GM06990 (cell line): ENCODE measurements around the gene RND3.

Source experiments
- DNase-seq: peaks from one replicate; pipeline ENCODE4 v3.0.0-alpha.2; 2011; ENCODE audit not compliant: insufficient read length; ENCODE audit errors: extremely low read depth
- H3K27me3 ChIP-seq: replicated peaks from 2 replicates; pipeline ENCODE4 v1.6.0; 2011; ENCODE audit warnings: low read length; ENCODE audit not compliant: control insufficient read depth, insufficient read depth
- H3K36me3 ChIP-seq: 2 replicates; pipeline ENCODE4 v1.5.1; 2011; ENCODE audit warnings: low read length; ENCODE audit not compliant: control insufficient read depth, insufficient read depth
- H3K4me3 ChIP-seq: replicated peaks from 2 replicates; pipeline ENCODE4 v1.5.1; 2011; ENCODE audit warnings: low read depth, mild to moderate bottlenecking, control low read depth, low read length
- TF ChIP-seq, protein P1 (sequence below): IDR thresholded peaks from 2 replicates; pipeline ENCODE4 v1.5.1; 2011; ENCODE audit warnings: low read length, control low read depth, mild to moderate bottlenecking, inconsistent platforms; ENCODE audit not compliant: insufficient read depth, poor library complexity, severe bottlenecking

RND3 gene

DNA sequence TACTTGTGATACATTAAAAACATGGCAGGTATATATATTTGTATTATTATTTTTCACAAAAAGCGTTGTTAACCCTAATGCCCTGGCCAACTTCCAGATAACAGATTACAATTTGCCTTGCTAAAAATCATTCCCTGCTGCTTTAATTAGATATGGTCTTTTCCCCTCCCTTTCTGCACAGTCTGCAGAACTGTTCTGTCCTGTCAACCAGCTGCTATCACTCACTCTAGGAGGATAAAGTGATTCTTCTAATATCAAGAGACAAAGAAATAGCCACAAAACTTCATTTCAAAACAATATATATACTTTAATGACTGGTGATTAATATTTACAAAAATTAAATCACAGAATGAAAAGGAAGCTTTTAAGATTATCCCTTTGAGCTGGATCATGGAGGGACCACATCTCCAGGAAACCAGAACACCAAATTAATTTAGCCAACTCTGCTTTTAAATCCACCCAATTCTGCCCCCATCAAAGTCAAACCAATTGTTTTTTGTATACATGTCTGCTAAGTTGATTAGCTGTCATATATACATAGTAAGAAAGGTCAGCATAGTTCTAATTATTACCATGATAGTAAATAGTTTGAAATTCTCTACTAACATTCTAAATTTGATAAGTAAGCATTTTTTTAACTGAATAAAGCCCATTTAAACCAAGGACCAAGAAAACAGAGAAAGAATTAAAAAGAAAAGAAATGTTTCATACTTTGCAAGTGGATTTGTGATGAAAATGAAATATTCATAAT, 55.7 kb downstream of the RND3 start:
- TF ChIP-seq, protein P1, sequence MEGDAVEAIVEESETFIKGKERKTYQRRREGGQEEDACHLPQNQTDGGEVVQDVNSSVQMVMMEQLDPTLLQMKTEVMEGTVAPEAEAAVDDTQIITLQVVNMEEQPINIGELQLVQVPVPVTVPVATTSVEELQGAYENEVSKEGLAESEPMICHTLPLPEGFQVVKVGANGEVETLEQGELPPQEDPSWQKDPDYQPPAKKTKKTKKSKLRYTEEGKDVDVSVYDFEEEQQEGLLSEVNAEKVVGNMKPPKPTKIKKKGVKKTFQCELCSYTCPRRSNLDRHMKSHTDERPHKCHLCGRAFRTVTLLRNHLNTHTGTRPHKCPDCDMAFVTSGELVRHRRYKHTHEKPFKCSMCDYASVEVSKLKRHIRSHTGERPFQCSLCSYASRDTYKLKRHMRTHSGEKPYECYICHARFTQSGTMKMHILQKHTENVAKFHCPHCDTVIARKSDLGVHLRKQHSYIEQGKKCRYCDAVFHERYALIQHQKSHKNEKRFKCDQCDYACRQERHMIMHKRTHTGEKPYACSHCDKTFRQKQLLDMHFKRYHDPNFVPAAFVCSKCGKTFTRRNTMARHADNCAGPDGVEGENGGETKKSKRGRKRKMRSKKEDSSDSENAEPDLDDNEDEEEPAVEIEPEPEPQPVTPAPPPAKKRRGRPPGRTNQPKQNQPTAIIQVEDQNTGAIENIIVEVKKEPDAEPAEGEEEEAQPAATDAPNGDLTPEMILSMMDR, result no peak
- Histone ChIP-seq H3K4me3 (no peak overlapping the region), H3K27me3 (no peaks in the 10 kb centered on the region), H3K36me3 (no peaks in the 10 kb centered on the region)
- DNase-seq, result no peak

DNA sequence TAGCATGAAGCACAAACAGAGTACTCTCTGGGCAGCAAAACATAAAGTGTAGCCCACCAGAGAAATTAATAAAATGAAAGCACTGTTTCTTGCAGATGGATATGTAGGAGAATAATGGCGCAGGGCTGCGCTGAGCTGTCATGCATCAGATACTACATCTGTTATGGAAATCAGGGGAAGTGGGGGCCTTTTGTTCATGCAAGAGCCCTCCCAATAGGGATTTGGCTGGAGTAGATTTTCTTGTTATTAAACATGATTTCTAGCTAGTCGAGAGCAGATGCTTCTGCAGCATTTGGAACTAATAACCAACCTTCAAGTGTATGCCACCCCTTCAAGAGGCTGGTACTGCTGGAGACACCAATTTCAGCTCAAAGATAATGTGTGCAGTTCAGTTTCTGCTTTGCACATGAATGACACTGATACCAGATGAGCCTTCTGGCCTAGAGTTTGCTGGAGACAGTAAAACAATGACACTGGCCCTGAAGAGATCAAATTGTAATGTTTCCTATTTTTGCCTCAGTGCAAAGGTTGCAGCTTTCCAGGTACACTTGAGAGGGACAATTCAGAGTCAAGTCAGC, 58.0 kb downstream of the RND3 start:
- no peak for DNase-seq
- Histone ChIP-seq H3K36me3 (no peaks in the 10 kb centered on the region), H3K4me3 (no peak overlapping the region), H3K27me3 (no peaks in the 10 kb centered on the region)
- TF ChIP-seq, protein P1, result no peak

DNA sequence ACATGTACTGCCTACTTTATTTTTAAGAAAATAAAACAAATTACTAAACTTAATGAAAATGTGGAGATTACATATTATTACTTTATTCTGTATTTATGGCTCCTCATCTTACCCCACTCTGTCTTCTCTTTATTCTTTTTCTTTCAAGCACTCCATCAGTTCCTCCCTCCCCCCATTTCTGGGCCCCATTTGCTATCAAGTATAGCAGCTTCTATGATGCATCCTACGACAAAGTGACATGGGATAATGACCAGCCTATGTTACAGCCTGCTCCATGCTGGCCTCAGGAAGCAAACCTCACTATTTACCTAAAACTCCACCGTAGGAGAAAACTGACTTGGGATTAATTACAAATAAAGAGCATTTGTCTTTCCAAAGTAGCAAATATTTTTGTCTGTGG, 58.8 kb downstream of the RND3 start:
- no peaks in the 10 kb centered on the region for H3K27me3 ChIP-seq
- TF ChIP-seq, protein P1, result no peak
- no peaks in the 10 kb centered on the region for H3K36me3 ChIP-seq
- no peak for DNase-seq
- no peak overlapping the region for H3K4me3 ChIP-seq

DNA sequence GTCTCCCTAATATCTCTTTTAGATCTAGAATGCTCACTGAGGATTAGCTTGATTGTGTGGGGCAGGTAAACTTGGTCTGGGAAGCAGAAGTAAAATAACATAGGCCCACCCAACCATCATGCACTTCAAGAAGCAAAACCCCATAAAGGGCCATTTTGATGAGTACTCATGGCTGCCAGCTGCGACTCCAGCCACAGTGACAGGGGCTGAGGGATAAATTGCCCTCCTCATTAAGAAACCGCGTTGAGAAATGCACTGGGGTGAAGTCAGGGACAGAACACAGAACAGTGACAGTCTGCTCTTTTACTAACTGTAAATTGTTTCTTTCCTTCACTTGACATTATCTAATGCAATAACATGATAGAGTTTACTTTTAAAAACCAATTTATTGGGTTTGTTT, 60.2 kb downstream of the RND3 start:
- DNase-seq, result no peak
- Histone ChIP-seq H3K27me3 (no peaks in the 10 kb centered on the region), H3K4me3 (no peak overlapping the region), H3K36me3 (no peaks in the 10 kb centered on the region)
- TF ChIP-seq, protein P1, result no peak

DNA sequence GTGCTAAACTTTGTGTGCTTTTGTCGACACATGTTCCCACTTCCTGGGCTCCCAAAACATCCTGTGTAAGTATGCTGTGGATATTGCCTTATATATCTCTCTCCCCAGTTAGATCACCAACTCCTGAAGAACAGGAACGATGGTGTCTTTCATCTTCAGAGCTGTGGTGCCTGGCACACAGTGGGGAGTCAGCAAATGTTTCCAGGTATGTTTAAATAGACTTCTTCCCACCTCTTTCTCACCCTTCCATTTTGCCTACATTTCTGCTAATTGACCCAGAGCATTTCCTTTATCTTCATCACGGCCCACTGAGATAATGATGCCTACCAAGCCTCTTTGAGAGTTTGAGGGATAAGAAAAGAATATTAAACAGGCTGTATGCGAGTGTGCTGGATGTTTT, 60.7 kb downstream of the RND3 start:
- H3K36me3 ChIP-seq, result no peaks in the 10 kb centered on the region
- no peak overlapping the region for H3K4me3 ChIP-seq
- no peaks in the 10 kb centered on the region for H3K27me3 ChIP-seq
- no peak for DNase-seq
- TF ChIP-seq, protein P1, result no peak
